ENCODE results near the gene TMPRSS9.

- TF ChIP-seq EZH2 (IDR thresholded peaks at IDR 0.05; ENCODE audit: borderline replicate concordance, low read depth, low read length, poor library complexity, severe bottlenecking) (no peak), CTCF (conservative IDR thresholded peaks at IDR 0.05; ENCODE audit: low read depth, low read length) (no peak)
Observed at GRCh38 chr19:2440515-2440914, 80.5 kb downstream of the TMPRSS9 start.
